ENCODE measurements around the gene BEND6.

BEND6 gene

GRCh38 chr6:56953597-56954402 is 1.1 kb upstream of the BEND6 start:
- TF ChIP-seq CTCF (IDR thresholded peaks at IDR 0.05; ENCODE audit: low read depth, low read length, missing control alignments) = no peak
- DNase-seq (ENCODE audit: low read depth) = no peak
- peak overlapping the region; percentile 95 for H3K4me3 ChIP-seq (ENCODE audit: low read depth, low read length)

GRCh38 chr6:56955171-56956155 is 556 bp downstream of the BEND6 start:
- peak; percentile 65 for DNase-seq (ENCODE audit: low read depth)
- peak overlapping the region; percentile 95 for H3K4me3 ChIP-seq (ENCODE audit: low read depth, low read length)
- peak; percentile 80 for TF ChIP-seq CTCF (IDR thresholded peaks at IDR 0.05; ENCODE audit: low read depth, low read length, missing control alignments)

GRCh38 chr6:56956491-56956890 is 1.6 kb downstream of the BEND6 start:
- no peak for DNase-seq (ENCODE audit: low read depth)
- no peak overlapping the region for H3K4me3 ChIP-seq (ENCODE audit: low read depth, low read length)
- TF ChIP-seq CTCF (IDR thresholded peaks at IDR 0.05; ENCODE audit: low read depth, low read length, missing control alignments) = no peak

GRCh38 chr6:56957856-56958255 is 2.9 kb downstream of the BEND6 start:
- no peak for TF ChIP-seq CTCF (IDR thresholded peaks at IDR 0.05; ENCODE audit: low read depth, low read length, missing control alignments)
- H3K4me3 ChIP-seq (ENCODE audit: low read depth, low read length) = no peak overlapping the region
- DNase-seq (ENCODE audit: low read depth) = no peak

GRCh38 chr6:56958481-56958880 is 3.6 kb downstream of the BEND6 start:
- no peak overlapping the region for H3K4me3 ChIP-seq (ENCODE audit: low read depth, low read length)
- TF ChIP-seq CTCF (IDR thresholded peaks at IDR 0.05; ENCODE audit: low read depth, low read length, missing control alignments) = no peak

GRCh38 chr6:56959094-56959493 is 4.2 kb downstream of the BEND6 start:
- H3K4me3 ChIP-seq (ENCODE audit: low read depth, low read length) = no peak overlapping the region
- DNase-seq (ENCODE audit: low read depth) = no peak
- no peak for TF ChIP-seq CTCF (IDR thresholded peaks at IDR 0.05; ENCODE audit: low read depth, low read length, missing control alignments)

More at GRCh38 chr6:56958481-56958880, 3.6 kb downstream of the BEND6 start:
- no peak for DNase-seq (ENCODE audit: low read depth)
